Heart right ventricle (tissue), 16 donors: ENCODE results near the gene SYCE3. TPM values are rescaled to one million over a fixed set of nuclear protein-coding genes. Genes with fewer than 3 reads are reported as not detected.

Experiments
- ATAC-seq, 8 donors: fragments of 200-7000 bp; cut with Tn5 transposase; one replicate each; pipeline ENCODE4 v1.9.1; 2020; ENCODE audit warnings: mild to moderate bottlenecking in 8 of 8, moderate library complexity in 8 of 8, moderate number of reproducible peaks in 1 of 8
- DNase-seq, 2 donors: peaks; one replicate each; pipeline ENCODE4 v3.0.0-alpha.2; 2020
- H3K27ac ChIP-seq, 10 donors: fragments of 200-600 bp; sonication (generic) in 2 of 10; one replicate each; pipeline versions ENCODE4 v1.5.0 to v1.8.0; 2020 to 2022; ENCODE audit warnings: mild to moderate bottlenecking in 3 of 10
- H3K27me3 ChIP-seq, 7 donors: fragments of 200-600 bp; one replicate each; pipeline ENCODE4 v1.8.0; 2021 to 2022; ENCODE audit warnings: mild to moderate bottlenecking in 2 of 7
- H3K36me3 ChIP-seq, 9 donors: fragments of 200-600 bp; sonication (generic) in 1 of 9; one replicate each; pipeline versions ENCODE4 v1.5.0 to v1.8.0; 2020 to 2022; ENCODE audit warnings: mild to moderate bottlenecking in 2 of 9
- H3K4me1 ChIP-seq, 9 donors: fragments of 200-600 bp; sonication (generic) in 1 of 9; one replicate each; pipeline versions ENCODE4 v1.5.0 to v1.8.0; 2020 to 2022; ENCODE audit warnings: mild to moderate bottlenecking in 4 of 9
- H3K4me3 ChIP-seq, 10 donors: fragments of 200-600 bp; sonication (generic) in 2 of 10; one replicate each; pipeline versions ENCODE4 v1.5.0 to v1.8.0; 2020 to 2022; ENCODE audit warnings: mild to moderate bottlenecking in 7 of 10, moderate library complexity in 2 of 10
- H3K9me3 ChIP-seq, 11 donors: fragments of 200-600 bp in 10 of 11; sonication (generic) in 2 of 11; one replicate each; pipeline versions ENCODE4 v1.5.0 to v1.8.0; 2013 to 2022; ENCODE audit warnings: mild to moderate bottlenecking in 2 of 11, control low read depth in 1 of 11, moderate library complexity in 1 of 11
- CTCF ChIP-seq, 9 donors: fragments of 200-600 bp; sonication (generic) in 2 of 9; IDR thresholded peaks; one replicate each; pipeline versions ENCODE4 v1.5.0 to v1.8.0; 2021 to 2022; ENCODE audit warnings: antibody characterized with exemption in 9 of 9, mild to moderate bottlenecking in 5 of 9, moderate library complexity in 1 of 9
- WGBS, 2 donors: extraction: QIAGEN DNeasy Blood & Tissue Kit; methylation state at CpG; one replicate each; pipeline ENCODE4 v1.1.7; 2013; ENCODE audit warnings: inconsistent platforms in 1 of 2; 5-methylcytosine and 5-hydroxymethylcytosine counted together
- intact Hi-C, 10 donors: fragments of 100-400 bp; cut with DNase I; formaldehyde crosslinking; loops; one replicate each; pipeline versions ENCODE4 v1.11.1 to v1.14.2; 2022
- polyA plus RNA-seq, 2 donors: library from polyadenylated mRNA; stranded (reverse); fragments of 200-250 nt; gene quantifications; one replicate each; pipeline ENCODE4 v1.2.3, GENCODE V29; 2013
- total RNA-seq, 10 donors: library from RNA; stranded (reverse); fragmentation: NEBNext Ultra II Directional in 3 of 10; extraction: Animal tissue kit (Norgen Biotek cat#: 25700) in 3 of 10; gene quantifications; one replicate each; pipeline versions ENCODE4 v1.2.1 to v1.2.4, GENCODE V29; 2021 to 2023
- donor health status: Arrhythmogenic right ventricular cardiomyopathy.
- donor health status: ischemic (EF 13 %, LVEDD 7.1; RV severe dilation, severe dysfunction).
- donor health status: healthy with polysubstance abuse.
- donor health status: DM: no; HTN: yes; CAD: no.
- donor health status: DM: no; HTN: no; CAD: no.
- donor health status: ischemic (EF 25% LVEDD 6.9; RV normal size, moderate dysfunction).
- donor health status: ischemic (EF 25% LVEDD 5.7; RV mildly dilated, moderate dysfunction).
- donor health status: healthy.
- donor health status: DM: yes; HTN: yes; CAD: no.
- donor health status: Ischemic cardiomyopathy.
- donor health status: ischemic (EF 35%, LVEDD 5.7; RV mildly dilated, moderate dysfunction).
- donor health status: nonischemic (EF 11% LVEDD 7.7; RV severe dilation, severe dysfunction).
- donor health status: DM: yes; HTN: yes; CAD: no.
- donor health status: PGD.
- donor health status: ischemic (EF 29% LVEDD 5.4; RV normal size, mild dysfunction).
- donor health status: nonischemic (EF 23%, LVEDD 6.1; RV moderate dilation, normal function).

SYCE3 gene
- total and polyA plus RNA-seq, 12 donors, result 0.74 to 0.90 TPM; not detected in 10

GRCh38 chr22:50556703-50557102, 6.0 kb downstream of the SYCE3 start:
- H3K36me3 ChIP-seq, result no peaks in the 10 kb centered on the region
- no peak for TF ChIP-seq CTCF (IDR thresholded peaks at IDR 0.05)
- WGBS, 2 donors, result 75 to 81% methylated on average over 5 of the region's 5 CpGs
- DNase-seq, result no peak
- H3K27ac ChIP-seq, result no peak overlapping the region
- no peak overlapping the region for H3K4me3 ChIP-seq
- intact Hi-C loops, result no loop called here
- no peaks in the 10 kb centered on the region for H3K9me3 ChIP-seq
- ATAC-seq, result no peak
- H3K4me1 ChIP-seq, result no peaks in the 10 kb centered on the region
- peaks cover 0 to 5% (median 0%) of the 10 kb centered on the region in 7 donors for H3K27me3 ChIP-seq

GRCh38 chr22:50553310-50553709, 9.4 kb downstream of the SYCE3 start:
- intact Hi-C loops, result no loop called here
- H3K4me1 ChIP-seq, result peaks cover 0 to 14% (median 9%) of the 10 kb centered on the region in 9 donors
- no peak overlapping the region for H3K4me3 ChIP-seq
- H3K27me3 ChIP-seq, result peaks cover 0 to 36% (median 27%) of the 10 kb centered on the region in 7 donors
- H3K27ac ChIP-seq, result no peak overlapping the region
- no peaks in the 10 kb centered on the region for H3K36me3 ChIP-seq
- TF ChIP-seq CTCF (IDR thresholded peaks at IDR 0.05), result no peak
- no peak for DNase-seq
- WGBS, 2 donors, result 84 to 90% methylated on average over 8 of the region's 8 CpGs
- H3K9me3 ChIP-seq, result no peaks in the 10 kb centered on the region
- ATAC-seq, result no peak

- no peak for TF ChIP-seq CTCF (IDR thresholded peaks at IDR 0.05)
- H3K4me3 ChIP-seq, result no peak overlapping the region
- peaks cover 0 to 53% (median 44%) of the 10 kb centered on the region in 7 donors for H3K27me3 ChIP-seq
- ATAC-seq, result no peak
- H3K36me3 ChIP-seq, result no peaks in the 10 kb centered on the region
- 88 to 97% methylated on average over 11 of the region's 11 CpGs for WGBS, 2 donors
- H3K4me1 ChIP-seq, result peaks cover 0 to 22% (median 12%) of the 10 kb centered on the region in 9 donors
- no peak overlapping the region for H3K27ac ChIP-seq
- no peak for DNase-seq
- no peaks in the 10 kb centered on the region for H3K9me3 ChIP-seq
- intact Hi-C loops, result no loop called here
Measured at GRCh38 chr22:50551160-50551752, 11.5 kb downstream of the SYCE3 start.

- Histone ChIP-seq H3K4me1 (peaks cover 0 to 30% (median 12%) of the 10 kb centered on the region in 9 donors), H3K27ac (no peak overlapping the region), H3K4me3 (no peak overlapping the region), H3K27me3 (peaks cover 0 to 61% (median 50%) of the 10 kb centered on the region in 7 donors), H3K9me3 (no peaks in the 10 kb centered on the region), H3K36me3 (no peaks in the 10 kb centered on the region)
- DNase-seq (no peak), ATAC-seq (no peak)
- WGBS, 2 donors, result 86 to 93% methylated on average over 8 of the region's 8 CpGs
- intact Hi-C loops, result no loop called here
- TF ChIP-seq CTCF (IDR thresholded peaks at IDR 0.05), result no peak
Measured at GRCh38 chr22:50550395-50550794, 12.3 kb downstream of the SYCE3 start.
